DND-41 (cell line): ENCODE results near the gene COL4A6.
"Not testable (repeated sequence)": the region's sequence is repeated elsewhere in the genome, so short reads cannot be mapped to it uniquely, and the experiment has no call there.

Experiments used
- ATAC-seq: fragments of 200-7000 bp; cut with Tn5 transposase; 3 replicates; pipeline ENCODE4 v1.9.1; 2021; ENCODE audit warnings: low read depth; ENCODE audit not compliant: insufficient read depth
- DNase-seq: peaks from one replicate; pipeline ENCODE4 v3.0.0-alpha.2; 2020
- H2AFZ ChIP-seq: 2 replicates; pipeline ENCODE4 v1.6.0; 2012; ENCODE audit warnings: low read depth, low read length
- H3K27ac ChIP-seq: 2 replicates; pipeline ENCODE4 v1.5.1; 2012; ENCODE audit warnings: low read length, inconsistent platforms
- H3K27me3 ChIP-seq: fragments of 200-600 bp; sonication (generic); 2 replicates; pipeline ENCODE4 v1.6.0; 2012; ENCODE audit warnings: low read length, mild to moderate bottlenecking, inconsistent platforms; ENCODE audit not compliant: insufficient read depth, poor library complexity
- H3K36me3 ChIP-seq: 2 replicates; pipeline ENCODE4 v1.5.1; 2012; ENCODE audit warnings: low read length, inconsistent platforms; ENCODE audit not compliant: insufficient read depth
- H3K4me1 ChIP-seq: 2 replicates; pipeline ENCODE4 v1.5.1; 2012; ENCODE audit warnings: mild to moderate bottlenecking, low read length; ENCODE audit not compliant: insufficient read depth
- H3K4me2 ChIP-seq: 2 replicates; pipeline ENCODE4 v1.6.0; 2012; ENCODE audit warnings: mild to moderate bottlenecking, moderate library complexity, low read length, inconsistent platforms; ENCODE audit not compliant: insufficient read depth
- H3K4me3 ChIP-seq, 2 experiments: fragments of 200-600 bp in 1 of 2; shearing (Covaris generic) in 1 of 2; 2 replicates each; pipeline ENCODE4 v1.5.1; 2012 to 2016; ENCODE audit warnings: inconsistent platforms in 2 of 2, low read length in 2 of 2, mild to moderate bottlenecking in 2 of 2, low read depth in 1 of 2, moderate library complexity in 1 of 2
- H3K79me2 ChIP-seq: 2 replicates; pipeline ENCODE4 v1.6.0; 2012; ENCODE audit warnings: low read length, inconsistent platforms; ENCODE audit not compliant: insufficient read depth
- H3K9ac ChIP-seq: 2 replicates; pipeline ENCODE4 v1.6.0; 2012; ENCODE audit warnings: low read depth, mild to moderate bottlenecking, inconsistent platforms, low read length, moderate library complexity
- H3K9me3 ChIP-seq: 2 replicates; pipeline ENCODE4 v1.5.1; 2012; ENCODE audit warnings: low read length, moderate library complexity, mild to moderate bottlenecking, inconsistent platforms; ENCODE audit not compliant: insufficient read depth, severe bottlenecking
- H4K20me1 ChIP-seq: 2 replicates; pipeline ENCODE4 v1.6.0; 2012; ENCODE audit warnings: low read length; ENCODE audit not compliant: insufficient read depth
- CTCF ChIP-seq: IDR thresholded peaks from 2 replicates; pipeline ENCODE4 v1.5.1; 2012; ENCODE audit warnings: borderline replicate concordance, low read length, moderate library complexity, mild to moderate bottlenecking; ENCODE audit not compliant: poor library complexity, severe bottlenecking; ENCODE audit errors: extremely low read depth
- EZH2 ChIP-seq: IDR thresholded peaks from 3 replicates; pipeline ENCODE4 v1.6.1; 2012; ENCODE audit warnings: borderline replicate concordance, low read depth, mild to moderate bottlenecking, moderate library complexity, low read length, inconsistent platforms; ENCODE audit not compliant: severe bottlenecking

Gene COL4A6

GRCh38 chrX:108380222-108380621 is 58.0 kb downstream of the COL4A6 start:
- Histone ChIP-seq H3K9me3 (no peaks in the 10 kb centered on the region), H3K27ac (no peak overlapping the region), H3K79me2 (no peaks in the 10 kb centered on the region), H3K4me2 (no peak overlapping the region), H3K4me1 (no peaks in the 10 kb centered on the region), H4K20me1 (no peaks in the 10 kb centered on the region), H3K4me3 (no peak overlapping the region), H2AFZ (no peak overlapping the region), H3K27me3 (no peaks in the 10 kb centered on the region), H3K9ac (no peak overlapping the region), H3K36me3 (no peaks in the 10 kb centered on the region)
- DNase-seq: no peak
- TF ChIP-seq EZH2 (no peak), CTCF (no peak)
- ATAC-seq: no peak

- not testable (repeated sequence) for H2AFZ ChIP-seq, H3K79me2 ChIP-seq, H3K9ac ChIP-seq, H3K4me2 ChIP-seq, H3K27me3 ChIP-seq, H3K27ac ChIP-seq, DNase-seq, H4K20me1 ChIP-seq, H3K4me1 ChIP-seq, H3K9me3 ChIP-seq, ATAC-seq, H3K4me3 ChIP-seq, H3K36me3 ChIP-seq
These were observed 61.4 kb downstream of the COL4A6 start for GRCh38 chrX:108376821-108377220.

- H3K9ac ChIP-seq, H3K4me2 ChIP-seq, H3K4me3 ChIP-seq, H3K9me3 ChIP-seq, ATAC-seq, H2AFZ ChIP-seq, H3K4me1 ChIP-seq, H4K20me1 ChIP-seq, H3K27me3 ChIP-seq, DNase-seq, H3K27ac ChIP-seq, H3K79me2 ChIP-seq, H3K36me3 ChIP-seq: not testable (repeated sequence)
These were observed 62.6 kb downstream of the COL4A6 start for GRCh38 chrX:108375591-108375990.

GRCh38 chrX:108366644-108367406 is 71.4 kb downstream of the COL4A6 start:
- no peaks in the 10 kb centered on the region for H4K20me1 ChIP-seq
- H3K27me3 ChIP-seq: no peaks in the 10 kb centered on the region
- H3K27ac ChIP-seq: no peak overlapping the region
- H3K9me3 ChIP-seq: no peaks in the 10 kb centered on the region
- TF ChIP-seq CTCF: no peak
- TF ChIP-seq EZH2: no peak
- H3K36me3 ChIP-seq: no peaks in the 10 kb centered on the region
- no peak overlapping the region for H2AFZ ChIP-seq
- no peak overlapping the region for H3K4me3 ChIP-seq
- H3K4me1 ChIP-seq: no peaks in the 10 kb centered on the region
- H3K4me2 ChIP-seq: no peak overlapping the region
- no peak for DNase-seq
- H3K9ac ChIP-seq: no peak overlapping the region
- ATAC-seq: no peak
- H3K79me2 ChIP-seq: no peaks in the 10 kb centered on the region
